GOT3 (cell line): ENCODE results near the gene MED23.

Source experiments
- DNase-seq: peaks from one replicate; lab custom pipeline; 2025; ENCODE audit warnings: mixed read lengths; lab: John Stamatoyannopoulos, UW

MED23 gene

DNA sequence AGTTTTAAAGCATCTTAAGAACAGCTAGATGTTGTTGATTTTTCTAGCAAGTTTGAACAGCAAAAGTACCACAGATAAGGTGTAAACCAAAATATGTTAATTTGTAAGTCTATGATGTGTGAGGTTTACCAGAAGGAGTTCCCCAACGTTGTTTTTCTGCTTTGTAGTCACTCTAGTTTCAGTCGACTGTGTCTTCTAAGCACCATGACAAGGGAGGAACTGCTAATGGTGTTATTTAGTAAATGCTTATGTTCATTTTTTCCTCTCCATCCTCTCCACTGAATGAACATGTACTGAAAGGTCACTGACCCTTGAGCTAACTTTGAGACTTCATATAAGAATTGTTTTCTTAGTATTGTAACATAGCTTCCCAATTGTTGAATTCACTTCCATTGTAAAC is 12.1 kb upstream of the MED23 start:
- DNase-seq: no peak

DNA sequence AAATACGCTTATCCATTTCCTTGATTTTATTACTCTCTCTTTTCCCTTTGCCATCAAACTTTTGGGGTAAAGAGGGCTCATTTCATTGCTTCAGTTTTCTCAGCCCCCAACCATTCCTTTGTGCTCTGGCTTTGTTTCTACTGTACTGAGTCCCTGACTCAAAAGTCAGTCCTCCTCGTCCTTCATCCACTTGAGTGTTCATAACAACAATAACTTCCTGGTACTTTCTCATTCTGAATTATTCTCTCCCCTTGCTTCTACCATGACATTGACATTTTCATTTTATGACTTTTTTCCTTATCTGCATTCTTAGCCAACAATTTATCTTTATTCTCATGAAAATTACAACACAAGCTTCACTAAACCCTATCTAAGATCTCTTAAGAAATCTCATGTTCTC is 10.0 kb upstream of the MED23 start:
- DNase-seq: no peak

DNA sequence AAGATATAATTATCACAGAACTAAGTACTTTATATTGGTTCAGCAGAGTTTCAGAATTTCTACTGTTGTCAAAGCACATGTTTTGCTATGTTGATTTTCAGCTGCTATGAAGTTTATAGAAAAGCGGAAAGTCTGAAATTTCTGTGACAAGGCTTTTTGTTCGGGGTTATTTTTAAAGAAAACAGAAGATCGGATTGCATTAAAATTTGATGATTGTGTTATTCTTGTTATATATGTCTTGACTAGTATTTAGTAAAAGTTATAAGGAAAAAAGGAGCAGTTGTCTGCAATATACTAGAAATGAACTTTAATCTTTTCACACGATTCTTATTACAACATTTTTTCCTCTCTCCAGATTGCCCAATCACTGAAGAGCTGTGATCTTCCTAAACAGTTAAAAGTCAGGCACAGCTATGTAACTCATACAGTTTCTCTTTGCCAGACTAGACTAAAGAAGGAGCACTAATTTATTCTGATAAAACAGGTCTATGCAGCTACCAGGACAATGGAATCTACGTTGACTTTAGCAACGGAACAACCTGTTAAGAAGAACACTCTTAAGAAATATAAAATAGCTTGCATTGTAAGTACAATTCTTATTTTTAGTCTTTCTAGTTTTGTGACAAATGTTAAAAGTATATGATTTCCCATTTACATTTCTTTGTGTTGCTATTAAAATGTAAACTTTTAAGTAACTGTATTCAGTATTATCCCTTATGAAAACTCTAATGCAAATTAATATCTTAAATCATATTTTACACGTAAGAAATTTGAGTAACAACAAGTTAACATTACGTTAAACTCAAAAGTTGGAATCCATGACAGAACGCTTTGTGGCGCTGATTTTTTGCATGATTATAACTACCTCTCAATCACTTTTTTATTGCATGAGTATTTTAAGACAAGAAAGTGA is 9.1 kb upstream of the MED23 start, which contains the start of gene ENPP3:
Gene ENPP3, plus strand, starts transcription at position 423 of the 913 bp plus-strand sequence. Its CDS starts 83 bp downstream, at position 506.
- no peak for DNase-seq

DNA sequence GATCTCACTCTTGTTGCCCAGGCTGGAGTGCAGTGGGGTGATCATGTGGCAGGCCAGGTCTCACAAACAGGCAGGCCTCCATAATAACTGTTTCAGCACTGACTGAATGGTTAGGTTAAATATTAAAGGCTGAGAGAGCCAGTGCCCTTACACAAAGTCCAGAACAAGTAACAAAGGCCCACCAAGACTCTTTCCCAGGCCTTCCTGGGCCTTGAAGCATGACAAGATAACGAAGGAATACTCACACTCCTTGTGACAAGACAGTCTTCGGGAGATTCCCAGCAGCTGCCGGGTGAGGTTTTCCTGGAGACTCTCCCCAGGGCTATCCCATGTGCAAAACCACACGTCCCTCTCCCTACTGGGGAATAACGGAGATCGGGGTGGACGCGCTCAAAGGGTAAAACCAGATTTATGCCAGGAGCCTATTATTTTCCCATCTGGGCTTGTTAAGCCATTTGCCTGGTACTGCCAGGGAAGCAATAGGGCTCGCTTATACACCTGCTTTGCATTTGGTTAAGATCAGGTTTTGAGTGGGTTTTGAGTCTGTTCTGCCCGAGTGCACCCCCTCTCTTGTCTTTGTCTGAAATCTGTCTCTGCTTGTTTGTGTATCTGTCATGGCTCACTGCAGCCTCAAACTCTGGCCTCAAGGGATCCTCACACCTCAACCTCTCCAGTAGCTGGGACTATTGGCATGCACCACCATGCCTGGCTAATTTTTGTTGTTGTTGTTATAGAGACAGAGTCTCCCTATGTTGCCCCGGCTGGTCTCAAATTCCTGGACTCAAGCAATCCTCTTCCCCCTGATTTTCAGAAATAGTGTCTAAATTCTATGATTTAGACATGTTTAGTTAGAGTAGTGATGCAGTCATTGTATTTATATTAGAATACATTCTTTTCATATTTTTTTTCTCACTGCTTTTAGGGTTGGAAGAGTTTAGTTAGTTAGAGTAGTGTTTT is 7.6 kb upstream of the MED23 start:
- no peak for DNase-seq

DNA sequence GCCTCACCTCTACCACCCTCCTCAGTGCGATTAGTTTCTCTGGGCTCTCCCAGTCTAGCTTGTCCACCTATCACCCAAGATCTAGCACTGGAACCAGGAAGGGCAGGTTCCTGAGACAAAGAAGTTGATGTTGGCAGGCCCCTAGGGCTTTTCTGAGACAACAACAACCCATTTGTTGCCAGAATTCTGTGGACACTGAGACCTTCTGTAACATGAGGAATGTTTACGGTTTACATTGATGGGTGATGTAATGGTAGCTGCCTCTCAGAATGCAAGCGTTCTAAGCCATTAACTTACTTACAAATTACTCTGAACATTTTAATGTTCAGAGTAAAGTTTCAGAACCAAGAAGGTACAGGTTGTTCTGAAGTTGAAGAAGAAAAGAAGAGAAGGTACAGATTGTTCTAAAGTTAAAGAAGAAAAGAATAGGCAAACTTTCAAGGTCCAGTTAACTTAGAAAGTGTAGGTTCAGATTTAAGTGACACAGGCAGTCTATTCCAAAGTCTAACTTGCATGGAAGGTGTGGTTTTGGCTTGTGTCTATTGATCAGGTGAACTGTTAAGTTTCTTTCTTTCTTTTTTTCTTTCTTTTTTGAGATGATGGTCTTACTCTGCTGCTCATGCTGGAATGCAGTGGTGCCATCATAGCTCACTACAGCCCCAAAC is 3.7 kb upstream of the MED23 start:
- DNase-seq: no peak

DNA sequence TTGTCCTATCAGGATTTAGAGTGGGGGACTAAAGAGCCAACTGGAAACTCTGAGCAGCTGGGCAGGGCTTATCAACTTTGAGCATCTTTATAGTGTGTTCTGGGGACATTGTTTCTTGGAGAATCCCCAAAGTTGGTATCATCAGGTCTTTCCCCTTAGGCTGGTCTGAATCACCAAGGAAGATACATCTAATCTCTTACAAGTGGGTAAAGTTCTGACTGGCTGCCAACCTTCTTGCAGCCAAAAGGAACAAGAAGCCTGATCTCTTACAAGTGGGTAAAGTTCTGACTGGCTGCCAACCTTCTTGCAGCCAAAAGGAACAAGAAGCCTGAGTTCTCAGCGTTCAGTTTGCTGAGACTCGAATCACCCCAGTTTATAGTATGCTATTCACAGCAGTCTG is 1.6 kb upstream of the MED23 start:
- DNase-seq: no peak

DNA sequence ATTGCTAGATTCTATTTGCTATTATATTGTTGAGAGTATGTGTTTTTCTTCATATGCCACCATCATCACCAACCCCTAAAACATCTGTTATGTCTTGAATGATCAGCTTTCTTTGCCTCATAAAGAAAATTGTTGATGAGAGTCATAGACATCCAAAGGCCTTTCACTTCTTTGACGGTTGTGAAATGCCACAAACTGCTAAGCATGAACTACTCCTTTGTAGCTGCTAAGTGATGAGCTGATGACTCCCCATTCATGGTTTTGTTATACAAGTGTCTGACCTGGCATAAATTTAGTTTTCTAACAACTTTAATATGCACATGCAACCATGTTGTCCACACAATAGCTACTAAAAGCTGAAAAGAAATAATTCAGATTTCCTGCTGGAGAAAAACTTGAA is 684 bp upstream of the MED23 start:
- DNase-seq: no peak

DNA sequence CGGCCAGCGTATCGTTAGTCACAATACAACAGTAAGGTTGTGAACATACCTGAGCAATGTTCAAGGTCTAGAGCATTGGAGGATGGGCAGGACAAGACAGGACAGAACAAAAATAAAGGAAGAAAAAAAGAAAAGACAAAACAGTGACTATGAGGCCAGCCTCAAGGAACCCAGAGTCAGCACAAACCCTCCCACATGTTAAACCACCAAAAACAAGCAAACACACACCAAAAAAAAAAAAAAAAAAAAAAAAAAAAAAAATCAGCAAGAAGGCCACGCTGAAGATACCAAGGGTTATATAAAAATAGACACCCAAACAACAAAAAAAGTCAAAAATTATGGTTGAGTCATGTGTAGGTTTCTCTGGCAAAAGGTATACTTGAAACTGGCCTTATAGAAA is 12.8 kb downstream of the MED23 start:
- no peak for DNase-seq

DNA sequence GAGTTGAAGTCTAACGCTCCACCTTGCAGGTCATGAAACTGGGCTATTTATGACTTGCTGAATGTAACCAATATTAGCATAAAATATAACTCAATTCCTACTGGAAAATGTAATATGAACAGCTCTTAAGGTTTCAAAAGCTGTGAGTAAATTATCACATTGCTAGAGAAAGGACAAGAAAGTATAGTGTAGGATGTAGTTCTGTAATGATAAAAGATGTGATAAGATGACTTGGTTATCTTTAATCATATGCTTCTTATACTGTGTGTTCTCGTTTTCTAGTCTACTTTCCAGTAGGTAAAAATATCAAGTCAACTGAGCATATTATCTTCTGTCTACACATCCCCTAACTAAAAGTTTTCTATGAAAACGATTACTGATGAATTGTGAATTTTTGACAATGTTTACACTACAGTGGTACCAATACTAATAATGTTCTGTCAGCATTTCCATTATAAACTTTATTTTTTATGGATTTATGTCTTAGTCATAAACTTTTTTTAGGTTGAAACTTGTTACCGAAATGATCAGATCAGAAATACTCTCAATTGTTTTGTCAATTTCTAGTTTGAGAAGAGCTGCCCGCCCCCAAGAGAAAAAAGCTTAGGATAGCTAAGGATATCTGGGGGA is 14.6 kb downstream of the MED23 start:
- DNase-seq: no peak

DNA sequence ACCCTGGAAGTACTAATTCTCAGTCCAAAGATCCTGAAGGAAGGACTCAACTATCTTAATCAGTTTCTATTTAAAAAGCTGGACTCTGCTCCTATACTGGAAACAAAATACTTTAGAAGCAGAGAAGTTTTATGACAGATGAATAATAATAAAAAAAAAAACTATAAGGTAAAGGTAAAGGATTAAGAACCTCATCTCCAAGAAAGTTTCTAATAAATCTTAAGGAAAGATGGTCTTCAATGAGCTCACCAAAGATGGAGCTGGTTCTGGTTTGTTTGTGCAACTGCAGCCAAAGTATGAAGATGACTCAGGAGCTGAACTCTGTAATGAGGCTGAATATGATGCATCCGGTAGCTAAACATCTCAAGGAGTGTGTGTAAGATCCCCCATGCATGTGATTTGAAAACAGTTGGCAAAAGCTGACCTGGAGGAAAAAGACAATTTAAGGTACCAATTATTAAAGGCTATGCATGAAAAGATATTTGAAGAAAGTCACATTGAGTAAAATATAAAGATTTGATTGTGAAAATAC is 25.2 kb downstream of the MED23 start:
- no peak for DNase-seq

DNA sequence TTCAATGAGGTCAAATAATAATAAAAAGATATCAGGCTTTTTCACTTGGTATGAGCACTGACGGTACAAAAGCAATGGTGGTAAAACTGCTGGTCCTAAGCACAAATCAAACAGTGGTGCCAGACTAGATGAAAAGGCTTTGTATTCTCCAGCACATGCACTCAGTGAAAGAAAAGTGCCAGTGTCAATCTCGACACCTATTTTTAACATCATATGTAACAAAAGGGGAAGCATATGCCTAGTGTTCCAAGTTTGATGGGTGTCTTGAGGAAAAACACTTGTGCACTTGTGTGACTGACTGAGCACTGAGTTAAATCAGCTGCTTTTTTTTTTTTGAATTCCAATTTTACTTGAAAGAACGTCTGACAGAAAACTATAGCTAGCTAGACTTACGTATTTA is 27.3 kb downstream of the MED23 start:
- no peak for DNase-seq

DNA sequence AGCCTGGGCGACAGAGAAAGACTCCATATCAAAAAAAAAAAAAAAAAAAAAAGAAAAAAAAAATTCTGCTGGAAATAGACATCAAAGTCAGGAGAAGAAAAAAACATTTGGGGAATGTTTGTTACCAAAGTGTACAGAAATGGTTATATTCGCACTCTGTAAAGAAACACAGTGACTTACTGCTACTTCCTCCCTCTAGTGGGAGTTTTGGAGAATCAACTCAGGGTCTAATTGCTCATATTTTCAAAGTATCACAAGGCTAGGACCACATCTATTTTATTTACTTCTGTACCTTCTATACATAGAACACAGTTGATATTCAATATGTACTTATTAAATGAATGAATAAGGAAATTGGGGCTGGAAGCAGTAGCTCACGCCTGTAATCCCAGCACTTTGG is 30.6 kb downstream of the MED23 start:
- DNase-seq: no peak

DNA sequence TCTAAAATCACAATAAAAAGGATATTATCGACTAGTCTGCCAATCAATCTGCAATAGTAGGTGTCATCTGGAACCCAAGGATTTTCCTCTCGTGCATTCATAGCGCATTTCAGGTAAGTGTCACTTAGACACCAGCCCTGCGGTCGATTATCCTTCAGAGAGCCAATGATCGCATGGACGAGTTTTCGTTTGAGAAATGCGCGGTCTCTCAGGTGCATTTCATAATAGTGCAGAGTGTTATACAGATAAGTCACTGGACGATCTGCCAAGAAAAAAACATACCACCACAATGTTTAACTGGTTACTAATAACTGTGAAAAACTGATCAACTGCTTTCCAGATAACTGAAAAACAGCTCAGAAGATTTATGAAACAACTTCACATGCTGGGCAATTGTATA is 34.0 kb downstream of the MED23 start:
- no peak for DNase-seq

DNA sequence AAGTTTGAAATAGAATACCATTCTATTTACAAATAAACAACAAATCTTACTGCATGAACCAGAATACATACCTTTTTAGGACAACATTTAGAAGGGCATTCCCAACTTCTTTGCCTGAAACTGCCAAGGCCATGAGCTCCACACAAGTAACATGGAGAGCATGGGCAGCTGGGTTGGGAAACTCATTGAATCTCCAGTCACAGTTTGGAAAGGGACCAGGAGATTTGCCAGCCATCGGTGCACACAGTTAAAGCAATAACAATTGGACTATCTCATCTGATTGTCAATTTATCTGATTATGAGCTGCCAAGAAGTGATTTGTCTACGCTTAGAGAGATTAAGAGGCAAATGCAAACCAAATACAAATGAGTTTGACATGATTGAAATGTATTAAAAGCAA is 35.1 kb downstream of the MED23 start:
- no peak for DNase-seq

DNA sequence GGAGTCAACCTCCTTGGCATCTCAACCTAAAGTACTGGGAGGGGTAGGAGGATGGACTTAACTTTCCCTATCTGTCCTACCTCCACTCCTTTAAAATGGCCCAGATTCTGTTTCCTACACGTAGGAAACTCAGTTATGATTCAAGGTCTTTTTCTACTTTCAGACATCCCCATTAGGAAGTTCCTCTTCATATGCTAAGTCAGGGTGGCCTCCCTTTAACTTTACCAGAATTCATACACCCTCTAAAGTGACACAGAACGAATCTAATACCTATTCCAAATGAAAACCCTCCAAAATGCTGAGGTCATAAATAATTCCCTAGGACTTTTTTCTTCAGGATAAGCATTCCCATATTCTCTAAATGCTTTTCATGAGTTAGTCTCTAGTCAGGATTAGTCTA is 39.4 kb downstream of the MED23 start:
- DNase-seq: no peak

DNA sequence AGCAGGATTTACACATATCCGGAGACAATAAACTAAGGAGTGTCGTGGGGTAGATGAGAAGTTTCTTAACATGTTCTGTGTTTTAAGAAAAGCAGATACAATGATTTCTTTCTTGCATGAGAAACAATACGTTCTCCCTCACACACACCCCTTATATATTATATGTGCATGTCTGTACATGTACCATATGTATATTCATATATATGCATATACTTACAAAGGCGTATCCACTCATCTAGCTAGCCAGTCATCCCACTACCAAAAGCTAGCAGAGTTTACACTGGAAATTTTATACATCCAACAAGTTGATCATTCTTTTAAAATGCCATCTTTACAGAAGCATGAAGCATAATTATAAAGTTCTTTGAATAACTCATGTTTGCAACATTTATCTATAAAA is 40.1 kb downstream of the MED23 start:
- DNase-seq: no peak

DNA sequence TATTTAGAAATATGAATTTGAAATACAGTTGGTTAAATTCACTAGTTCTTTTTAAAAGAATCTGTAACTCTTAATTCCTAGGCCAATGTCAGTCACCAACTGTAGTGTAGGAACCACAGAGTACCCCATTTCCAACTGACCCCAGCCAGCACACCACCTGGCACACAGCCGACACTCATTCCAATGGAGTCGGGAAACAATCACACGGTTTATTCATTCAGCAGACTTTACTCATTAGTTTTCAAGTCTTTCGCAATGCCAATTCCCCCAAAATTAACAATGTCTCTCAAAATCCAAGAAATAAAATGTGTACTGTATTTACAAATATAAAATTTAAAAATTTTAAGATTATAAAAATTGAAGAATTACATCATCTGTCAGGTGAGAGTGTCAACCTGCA is 41.5 kb downstream of the MED23 start:
- DNase-seq: no peak

DNA sequence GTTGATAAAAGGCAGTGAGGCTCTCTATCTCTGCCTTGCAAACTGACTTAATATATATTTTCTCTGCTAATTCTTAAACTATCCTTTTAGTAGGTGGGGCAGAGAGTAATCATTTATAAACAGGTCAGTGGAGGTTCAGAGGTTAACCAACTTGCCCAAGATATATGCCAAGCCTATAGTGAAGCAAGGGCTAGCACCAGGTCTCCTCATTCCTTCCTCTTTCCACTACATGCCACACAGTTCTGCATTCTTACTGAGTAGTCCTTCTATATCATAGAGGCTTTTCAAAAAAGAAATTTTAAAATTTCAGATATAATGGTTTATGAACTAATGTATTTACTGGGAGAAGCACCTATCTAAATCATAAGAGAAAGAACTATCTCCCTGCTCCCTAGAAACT is 46.5 kb downstream of the MED23 start:
- DNase-seq: no peak

DNA sequence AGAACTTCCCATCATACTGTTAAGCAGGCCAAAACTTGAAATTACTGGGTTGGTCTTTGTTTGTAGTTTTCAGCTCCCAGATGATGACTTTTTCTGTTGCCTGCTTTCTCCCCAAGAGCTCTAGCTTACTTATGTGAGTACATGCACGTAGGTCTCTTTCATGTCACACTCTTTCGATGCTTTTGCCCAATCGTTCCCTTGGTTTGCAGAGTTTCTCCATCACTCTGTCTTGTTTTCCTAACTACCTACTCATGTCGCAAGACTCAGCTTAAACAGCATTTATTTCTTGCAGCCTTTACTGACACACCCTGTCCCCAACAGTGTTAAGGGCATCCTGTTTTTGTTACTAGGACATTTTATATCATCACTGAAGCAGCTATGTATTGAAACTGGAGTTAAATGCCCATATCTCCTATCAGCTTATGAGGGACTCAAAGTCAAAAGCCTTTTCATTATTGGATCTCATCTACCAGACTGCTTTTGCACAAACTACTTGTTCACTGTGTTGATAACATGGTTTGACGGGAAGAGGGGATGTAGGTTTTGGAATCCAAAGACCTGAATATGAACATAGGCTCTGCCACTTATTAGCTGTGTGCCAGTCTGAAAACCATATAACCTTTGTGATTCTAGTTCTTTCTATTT is 52.1 kb downstream of the MED23 start:
- no peak for DNase-seq

DNA sequence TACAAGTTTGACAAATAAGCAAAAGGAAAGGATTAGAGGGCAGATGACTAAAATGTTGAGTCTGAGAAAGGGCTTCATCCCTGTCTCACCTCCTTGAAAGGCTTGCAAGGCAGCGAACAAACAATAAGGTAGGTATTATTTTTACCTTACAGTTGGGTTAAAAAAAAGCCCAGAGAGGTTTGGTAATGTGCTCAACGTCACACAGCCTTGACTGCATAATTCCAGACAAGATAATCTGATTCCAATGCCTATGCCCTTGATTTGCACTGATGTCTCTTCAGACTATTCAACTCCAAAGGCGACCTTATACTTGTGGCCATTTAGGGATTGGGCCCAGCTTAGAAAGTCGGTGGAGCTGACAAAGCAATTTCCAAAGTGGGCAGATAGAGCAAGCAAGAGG is 53.4 kb downstream of the MED23 start:
- no peak for DNase-seq

DNA sequence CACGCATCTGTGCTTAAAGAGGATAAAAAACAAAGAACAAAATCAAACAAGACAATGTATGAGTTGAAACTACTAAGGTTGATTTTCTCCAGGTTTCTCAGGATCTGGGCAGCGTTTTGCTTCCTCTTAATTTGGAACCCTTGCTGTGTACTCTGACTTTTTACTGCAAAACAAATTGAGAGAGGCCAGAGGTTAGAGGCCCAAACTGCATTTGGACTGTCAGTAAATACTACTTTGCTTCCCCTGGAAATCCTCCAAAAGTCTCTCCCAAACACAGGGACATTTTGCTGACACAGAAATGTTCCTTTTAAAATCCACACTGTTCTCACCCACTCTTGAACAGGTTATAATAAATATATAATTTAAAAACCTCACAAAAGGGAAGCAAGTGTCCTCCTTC is 53.9 kb downstream of the MED23 start:
- DNase-seq: no peak
